D721Med (cell line): ENCODE results near the gene ROR1.

Source experiments
- DNase-seq: peaks from one replicate; pipeline ENCODE4 v3.0.0; 2011; ENCODE audit warnings: low spot score; ENCODE audit not compliant: insufficient read length
- FAIRE-seq: peaks from 2 replicates; lab custom pipeline; 2011; peaks lifted over from hg19 to GRCh38; lab: Jason Lieb, UNC
- CTCF ChIP-seq: IDR thresholded peaks from 2 replicates; pipeline ENCODE4 v1.5.1; 2012; ENCODE audit warnings: mild to moderate bottlenecking, control low read depth; ENCODE audit not compliant: insufficient read depth; ENCODE audit errors: missing control alignments

The ROR1 gene

GRCh38 chr1:63883494-63884235 lies 109.8 kb downstream of the ROR1 start:
- DNase-seq = no peak
- no peak for FAIRE-seq
- TF ChIP-seq CTCF = no peak

DNA sequence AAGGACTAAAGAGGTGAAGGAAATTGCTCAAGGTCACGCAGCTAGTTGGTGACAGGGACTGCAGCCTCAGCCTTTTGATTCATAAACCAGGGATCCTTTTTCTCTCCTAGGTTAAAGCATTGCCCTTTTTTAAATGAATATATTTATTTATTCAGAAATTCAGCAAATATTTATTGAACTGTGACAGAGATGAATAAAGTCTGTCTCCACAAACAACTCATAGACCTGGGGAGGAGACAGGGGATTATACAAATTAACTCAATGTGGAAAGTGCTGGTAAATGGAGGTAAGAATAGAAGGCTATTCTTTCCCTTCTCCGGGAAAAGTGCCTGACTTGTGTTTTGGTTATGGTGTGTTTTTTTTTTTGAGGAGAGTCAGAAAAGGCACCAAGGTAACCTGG lies 110.7 kb downstream of the ROR1 start:
- no peak for TF ChIP-seq CTCF
- no peak for DNase-seq
- FAIRE-seq = no peak

GRCh38 chr1:63885899-63886298 lies 112.1 kb downstream of the ROR1 start:
- DNase-seq = no peak
- no peak for TF ChIP-seq CTCF
- no peak for FAIRE-seq

DNA sequence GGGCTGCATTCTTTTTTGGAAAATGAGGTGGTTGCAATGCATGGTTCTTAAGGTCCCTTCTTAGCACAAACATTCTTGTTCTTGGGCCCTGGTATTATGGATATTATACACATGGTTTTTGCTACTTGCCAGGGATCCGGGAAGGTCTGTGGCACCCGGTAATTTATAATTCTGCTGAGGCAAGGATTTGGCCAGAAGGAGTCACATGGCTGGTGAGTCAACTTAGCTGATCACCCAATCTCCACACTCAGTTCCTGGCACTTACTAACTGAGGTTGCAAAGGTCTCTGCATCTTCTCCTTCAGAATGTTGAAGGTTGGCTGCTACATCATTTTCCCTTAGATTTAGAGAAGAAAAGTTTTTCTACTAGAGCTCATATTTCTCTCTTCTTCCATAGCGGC lies 112.5 kb downstream of the ROR1 start:
- TF ChIP-seq CTCF = no peak
- no peak for DNase-seq
- no peak for FAIRE-seq

DNA sequence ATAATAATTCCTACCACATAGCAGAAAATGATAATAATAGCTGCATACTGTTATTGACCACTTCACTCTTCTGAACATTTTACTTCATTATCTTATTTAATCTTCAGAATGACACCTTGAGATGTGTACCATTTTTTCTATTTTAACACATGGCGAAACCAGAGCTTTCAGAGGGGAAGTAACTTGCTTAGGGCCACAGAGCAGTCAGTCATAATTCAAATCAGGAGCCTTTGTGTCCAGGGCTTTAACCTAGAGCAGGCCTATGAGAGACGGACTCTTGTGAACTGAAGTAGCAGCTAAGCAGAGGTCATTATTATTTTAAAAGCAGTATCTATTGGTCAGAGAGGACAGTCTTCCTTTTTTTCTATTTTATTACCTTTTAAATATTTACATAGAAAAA lies 114.0 kb downstream of the ROR1 start:
- TF ChIP-seq CTCF = no peak
- FAIRE-seq = no peak
- DNase-seq = no peak

- no peak for TF ChIP-seq CTCF
- FAIRE-seq (no peak), DNase-seq (no peak)
These were observed 115.2 kb downstream of the ROR1 start for GRCh38 chr1:63888984-63889383.

DNA sequence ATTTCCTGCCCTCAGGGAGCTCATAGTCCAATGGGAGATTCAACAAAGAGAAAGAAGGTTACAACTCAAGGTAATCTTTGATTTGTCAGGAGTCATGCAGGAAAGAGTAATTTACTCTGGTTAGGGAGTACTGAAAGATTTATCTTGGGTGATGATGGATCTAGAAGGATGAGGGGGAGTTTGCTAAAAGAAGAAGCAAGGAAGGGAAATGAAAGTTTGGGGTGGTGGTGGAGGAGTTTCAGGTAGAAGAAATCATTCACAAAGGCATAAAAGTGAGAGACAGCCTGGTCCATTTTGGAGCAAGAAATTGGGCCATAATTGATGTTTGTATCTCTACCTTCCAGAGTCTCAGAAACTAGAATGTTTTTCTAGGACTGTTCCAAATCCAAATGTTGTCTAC lies 116.7 kb downstream of the ROR1 start:
- FAIRE-seq (no peak), DNase-seq (no peak)
- TF ChIP-seq CTCF = no peak
